HepG2 (cell line): Measurements from ENCODE around the gene TAF13. TPM values are rescaled to one million over a fixed set of nuclear protein-coding genes. Genes with fewer than 3 reads are reported as not detected.
A peak's percentile ranks its signal among the peaks of the same experiment; 100 is the strongest.

Source experiments
- ATAC-seq: fragments of 200-7000 bp; cut with Tn5 transposase; 3 replicates; pipeline ENCODE4 v1.9.1; 2020; ENCODE audit warnings: mild to moderate bottlenecking, moderate library complexity
- BruUV-seq: library from RNA; stranded (reverse); fragments of 400-500 nt; replicated peaks from 2 replicates; lab custom pipeline; 2021; lab: Mats Ljungman, UMichigan
- CTCF ChIA-PET: fragments of 300-600 bp; formaldehyde crosslinking; extraction: SDS; loops from one replicate; lab custom pipeline; 2021; ENCODE audit warnings: low total read pairs, inconsistent platforms, low intra/inter-chr PET ratio; lab: Yijun Ruan, JAX
- POLR2A ChIA-PET: fragments of 350-600 bp; sonication (Branson Sonifier 250); formaldehyde crosslinking; loops from one replicate; lab custom pipeline; 2020; ENCODE audit warnings: antibody characterized with exemption, inconsistent platforms; lab: Yijun Ruan, JAX
- DNase-seq: peaks from one replicate; pipeline ENCODE4 v3.0.0-alpha.2; 2015; ENCODE audit warnings: low spot score
- FAIRE-seq: peaks from 3 replicates; lab custom pipeline; 2011; peaks lifted over from hg19 to GRCh38; lab: Jason Lieb, UNC
- H2AFZ ChIP-seq: one replicate; pipeline ENCODE4 v1.6.1; 2011; ENCODE audit warnings: low read length, inconsistent platforms
- H3K27ac ChIP-seq: fragments of 300-600 bp; 3 replicates; pipeline ENCODE4 v1.8.0; 2011; ENCODE audit warnings: mixed run types, mild to moderate bottlenecking, mixed read lengths, low read length, inconsistent platforms; ENCODE audit not compliant: insufficient read depth; ENCODE audit errors: extremely low read length
- H3K27me3 ChIP-seq, 2 experiments: fragments of 200-600 bp in 1 of 2; 2 replicates in 1 of 2; 3 replicates in 1 of 2; pipeline versions ENCODE4 v1.6.0 to v1.8.0; 2011; ENCODE audit warnings: low read length in 2 of 2, mild to moderate bottlenecking in 2 of 2, moderate library complexity in 2 of 2, inconsistent platforms in 1 of 2; ENCODE audit not compliant: insufficient read depth in 2 of 2, control insufficient read depth in 1 of 2
- H3K36me3 ChIP-seq, 2 experiments: fragments of 200-600 bp in 1 of 2; replicated peaks in 1 of 2; 2 replicates in 1 of 2; 3 replicates in 1 of 2; pipeline versions ENCODE4 v1.5.1 to v1.8.0; 2011; ENCODE audit warnings: low read length in 2 of 2, inconsistent platforms in 1 of 2; ENCODE audit not compliant: insufficient read depth in 2 of 2, control insufficient read depth in 1 of 2
- H3K4me1 ChIP-seq: 2 replicates; pipeline ENCODE4 v1.5.1; 2012; ENCODE audit warnings: low read length, inconsistent platforms; ENCODE audit not compliant: insufficient read depth
- H3K4me2 ChIP-seq: 2 replicates; pipeline ENCODE4 v1.6.0; 2011; ENCODE audit warnings: low read depth, low read length, inconsistent platforms
- H3K4me3 ChIP-seq, 3 experiments: fragments of 200-600 bp in 1 of 3; sonication (generic), shearing (Covaris generic) in 1 of 3; replicated peaks in 1 of 3; 2 replicates each; pipeline ENCODE4 v1.5.1; 2011 to 2016; ENCODE audit warnings: low read length in 3 of 3, inconsistent platforms in 2 of 3, low read depth in 2 of 3, mild to moderate bottlenecking in 2 of 3, control low read depth in 1 of 3, mixed read lengths in 1 of 3; ENCODE audit not compliant: insufficient read depth in 1 of 3
- H3K79me2 ChIP-seq: one replicate; pipeline ENCODE4 v1.6.1; 2011; ENCODE audit warnings: low read length, inconsistent platforms; ENCODE audit not compliant: insufficient read depth
- H3K9ac ChIP-seq: 2 replicates; pipeline ENCODE4 v1.6.0; 2011; ENCODE audit warnings: mild to moderate bottlenecking, low read depth, low read length, inconsistent platforms; ENCODE audit not compliant: insufficient read depth
- H3K9me3 ChIP-seq: 2 replicates; pipeline ENCODE4 v1.5.1; 2012; ENCODE audit warnings: mild to moderate bottlenecking, low read length
- H4K20me1 ChIP-seq: 2 replicates; pipeline ENCODE4 v1.6.0; 2011; ENCODE audit warnings: inconsistent platforms, mild to moderate bottlenecking, low read length, moderate library complexity; ENCODE audit not compliant: insufficient read depth
- E2F1 ChIP-seq: sonication (generic); formaldehyde crosslinking; IDR thresholded peaks from 2 replicates; pipeline ENCODE4 v1.5.0; 2020; ENCODE audit warnings: missing genetic modification reagents
- HDAC1 ChIP-seq: sonication (generic); formaldehyde crosslinking; IDR thresholded peaks from 2 replicates; pipeline ENCODE4 v1.5.1; 2020; ENCODE audit warnings: mild to moderate bottlenecking, missing genetic modification reagents
- HNF4A ChIP-seq: sonication (generic); formaldehyde crosslinking; IDR thresholded peaks from 2 replicates; pipeline ENCODE4 v1.4.0; 2020; ENCODE audit warnings: missing genetic modification reagents
- JARID2 ChIP-seq: sonication (generic); formaldehyde crosslinking; IDR thresholded peaks from 2 replicates; pipeline ENCODE4 v1.8.1; 2023; ENCODE audit warnings: missing genetic modification reagents, inconsistent platforms; ENCODE audit not compliant: insufficient replicate concordance
- PCBP2 ChIP-seq: fragments of 200-400 bp; formaldehyde crosslinking; optimal IDR thresholded peaks from 2 replicates; pipeline ENCODE3; 2018; ENCODE audit warnings: low read length, low read depth; ENCODE audit not compliant: poor library complexity, severe bottlenecking
- PHF5A ChIP-seq: IDR thresholded peaks from one replicate; pipeline ENCODE4 v1.6.1; 2018; ENCODE audit warnings: low read depth, missing genetic modification reagents; ENCODE audit not compliant: unreplicated experiment
- ZBTB42 ChIP-seq: sonication (generic); formaldehyde crosslinking; IDR thresholded peaks from 2 replicates; pipeline ENCODE4 v1.5.0; 2020; ENCODE audit warnings: mild to moderate bottlenecking, missing genetic modification reagents
- ZFAT ChIP-seq: sonication (generic); formaldehyde crosslinking; conservative IDR thresholded peaks from 2 replicates; pipeline ENCODE4 v1.8.1; 2023; ENCODE audit warnings: missing genetic modification reagents, inconsistent platforms
- ZHX1 ChIP-seq: sonication (generic); formaldehyde crosslinking; IDR thresholded peaks from 2 replicates; pipeline ENCODE4 v1.8.1; 2022; ENCODE audit warnings: low read depth, mild to moderate bottlenecking, missing genetic modification reagents
- ZMYM4 ChIP-seq: sonication (generic); formaldehyde crosslinking; IDR thresholded peaks from 2 replicates; pipeline ENCODE4 v1.8.1; 2023; ENCODE audit warnings: mild to moderate bottlenecking, missing genetic modification reagents
- ZNF672 ChIP-seq: sonication (generic); formaldehyde crosslinking; IDR thresholded peaks from 2 replicates; pipeline ENCODE4 v1.8.1; 2022; ENCODE audit warnings: missing genetic modification reagents
- WGBS: methylation state at CpG from one replicate; pipeline ENCODE4 v1.1.6; 2017; ENCODE audit warnings: low lambda C conversion rate; 5-methylcytosine and 5-hydroxymethylcytosine counted together
- in situ Hi-C: cut with HindIII; loops from 2 replicates; pipeline ENCODE4 v1.10.0; 2017; ENCODE audit warnings: low pct_unique_long_range_greater_than_20kb; ENCODE audit not compliant: extremely low pct_ligation_motif_present
- intact Hi-C: fragments of 100-400 bp; cut with micrococcal nuclease; formaldehyde crosslinking; loops from one replicate; pipeline ENCODE4 v1.10.0; 2022; ENCODE audit not compliant: unreplicated experiment
- polyA plus RNA-seq, 8 experiments: library from polyadenylated mRNA; depleted of rRNA in 3 of 8; stranded (reverse) in 7 of 8; unstranded in 1 of 8; fragments of >200 nt; fragmentation: Illumina TruSeq in 4 of 8; extraction: Trizol in 4 of 8; gene quantifications; 2 replicates each; pipeline versions ENCODE4 v1.2.1 to v1.2.3, GENCODE V29; 2011 to 2016; ENCODE audit warnings: low read depth in 4 of 8, missing spikeins in 1 of 8, mixed read lengths in 1 of 8; ENCODE audit not compliant: insufficient read depth in 1 of 8
- total RNA-seq, 5 experiments: library from RNA; depleted of rRNA; stranded (reverse); fragments of >200 nt; fragmentation: Illumina TruSeq; extraction: Trizol; gene quantifications; 2 replicates each; pipeline ENCODE4 v1.2.3, GENCODE V29; 2016; ENCODE audit warnings: low read depth in 1 of 5
- TF ChIP-seq, protein P1 (sequence below): sonication (generic); formaldehyde crosslinking; IDR thresholded peaks from 2 replicates; pipeline ENCODE4 v1.8.0; 2022; ENCODE audit warnings: mild to moderate bottlenecking, missing genetic modification reagents, borderline replicate concordance

Gene TAF13
- total and polyA plus RNA-seq, 2 of the 13 experiments (the other 11 are each of a cell fraction or from before 2014, with no cell fraction given): 11.5 to 36.3 TPM

DNA sequence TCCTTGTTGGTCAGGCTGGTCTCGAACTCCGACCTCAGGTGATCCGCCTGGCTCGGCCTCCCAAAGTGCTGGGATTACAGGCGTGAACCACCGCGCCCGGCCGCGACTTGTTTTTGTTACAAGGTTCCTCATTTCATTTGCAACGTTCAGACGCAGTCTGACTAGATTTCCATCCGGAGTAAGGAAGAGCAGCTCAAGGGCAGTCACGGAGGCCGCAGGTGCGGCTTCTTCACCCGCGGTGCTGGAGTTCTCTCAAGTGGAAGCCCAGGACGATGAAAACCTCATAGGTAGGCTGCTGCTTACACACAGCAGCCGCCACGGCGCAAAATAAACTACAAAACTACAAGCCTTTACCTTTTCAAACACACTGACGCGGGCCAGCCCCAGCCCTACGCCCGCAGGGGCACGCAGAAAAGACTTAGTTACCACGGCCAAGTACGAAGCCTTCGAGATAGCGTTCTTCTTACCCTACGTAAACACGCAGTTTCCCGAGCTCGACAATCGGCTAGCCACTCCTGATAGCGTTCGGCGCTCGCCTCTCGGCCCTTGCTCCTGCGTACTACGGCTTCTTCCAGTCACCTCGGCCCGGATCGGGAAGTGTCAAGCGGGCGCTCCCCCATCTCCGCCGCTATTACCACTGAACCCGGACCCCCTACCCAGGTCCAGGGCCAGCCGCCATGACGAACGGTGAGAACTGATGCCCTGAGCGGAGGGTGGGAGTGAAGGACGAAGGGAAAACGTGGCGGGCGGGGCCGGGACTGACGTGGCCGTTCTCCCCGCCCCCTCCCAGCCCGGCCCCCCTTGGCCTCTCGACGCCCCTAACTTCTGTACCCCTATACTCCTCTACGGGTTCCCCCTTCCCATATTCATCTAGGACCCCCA lies 14.6 kb upstream of the TAF13 start, which contains the start of gene TMEM167B (continued):
- no peak for TF ChIP-seq PCBP2

GRCh38 chr1:109089242-109090015 lies 13.6 kb upstream of the TAF13 start:
- ChIA-PET CTCF (interaction anchor here (0.6 to 2.9 kb wide), 5 partner anchors 11 to 174 kb away, joined by 3 to 15 read pairs (median 8); partner anchors contain the start of gene TAF13), POLR2A (interaction anchor here (0.9 to 5.3 kb wide), 9 partner anchors 8 to 126 kb away, joined by 3 to 117 read pairs (median 6); partner anchors contain the start of genes CLCC1, SARS1 and TAF13)
- Histone ChIP-seq H3K36me3 (peaks cover 1 to 6% of the 10 kb centered on the region in 2 experiments; a peak in 2 of 5 replicates), H3K4me3 (peak overlapping the region; percentile 83 to 86 (median 85); a peak in 5 of 6 replicates), H3K4me1 (peaks cover 40% of the 10 kb centered on the region), H3K27me3 (no peaks in the 10 kb centered on the region; a peak in 1 of 5 replicates), H3K79me2 (peaks cover 25% of the 10 kb centered on the region), H3K4me2 (peak overlapping the region; percentile 82), H3K9me3 (no peaks in the 10 kb centered on the region), H3K27ac (peak overlapping the region; percentile 90), H3K9ac (peak overlapping the region; percentile 80), H4K20me1 (no peaks in the 10 kb centered on the region), H2AFZ (no peak overlapping the region)
- ATAC-seq (peak; percentile 77), FAIRE-seq (peak; percentile 65), DNase-seq (peak; percentile 87)
- 45% methylated on average over 28 of the region's 31 CpGs for WGBS
- BruUV-seq: no TSS peak
- in situ Hi-C loops: no loop called here
- intact Hi-C loops: loop anchor here (1.0 to 10.0 kb wide), 4 partner anchors 11 to 305 kb away; partner anchors contain the start of gene SORT1
- TF ChIP-seq HNF4A (CRISPR knock-in tag) (peak; percentile 85), JARID2 (CRISPR knock-in tag) (no peak), E2F1 (CRISPR knock-in tag) (no peak), PHF5A (CRISPR knock-in tag) (peak; percentile 51), ZFAT (CRISPR knock-in tag) (no peak), ZMYM4 (CRISPR knock-in tag) (peak; percentile 72), HDAC1 (peak; percentile 74; the same call in 1 of the 2 replicates), ZBTB42 (CRISPR knock-in tag) (0 out of 2 replicates have a peak, but pooled peaks have one; percentile 32), ZNF672 (CRISPR knock-in tag) (no peak), ZHX1 (no peak)
- TF ChIP-seq, protein P1, sequence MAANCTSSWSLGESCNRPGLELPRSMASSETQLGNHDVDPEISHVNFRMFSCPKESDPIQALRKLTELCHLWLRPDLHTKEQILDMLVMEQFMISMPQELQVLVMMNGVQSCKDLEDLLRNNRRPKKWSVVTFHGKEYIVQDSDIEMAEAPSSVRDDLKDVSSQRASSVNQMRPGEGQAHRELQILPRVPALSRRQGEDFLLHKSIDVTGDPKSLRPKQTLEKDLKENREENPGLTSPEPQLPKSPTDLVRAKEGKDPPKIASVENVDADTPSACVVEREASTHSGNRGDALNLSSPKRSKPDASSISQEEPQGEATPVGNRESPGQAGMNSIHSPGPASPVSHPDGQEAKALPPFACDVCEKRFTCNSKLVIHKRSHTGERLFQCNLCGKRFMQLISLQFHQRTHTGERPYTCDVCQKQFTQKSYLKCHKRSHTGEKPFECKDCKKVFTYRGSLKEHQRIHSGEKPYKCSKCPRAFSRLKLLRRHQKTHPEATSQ (CRISPR knock-in tag): no peak
